ENCODE measurements around the gene OIP5. TPM values are rescaled to one million over a fixed set of nuclear protein-coding genes. Genes with fewer than 3 reads are reported as not detected.
A peak's percentile ranks its signal among the peaks of the same experiment; 100 is the strongest.

OIP5 gene
- total RNA-seq, 1 donor, result 0.72 TPM

- DNase-seq (ENCODE audit: insufficient read length, low spot score, missing footprints), result no peak
- no peaks in the 10 kb centered on the region for H3K9me3 ChIP-seq (ENCODE audit: low read depth, low read length)
- no peak for TF ChIP-seq CTCF (IDR thresholded peaks at IDR 0.05; ENCODE audit: extremely low read depth, low read depth, low read length)
These were observed 17.8 kb upstream of the OIP5 start for GRCh38 chr15:41350057-41350717.

GRCh38 chr15:41347236-41347635, 14.8 kb upstream of the OIP5 start:
- H3K4me3 ChIP-seq (ENCODE audit: insufficient read depth, low read length), result no peak overlapping the region
- H3K36me3 ChIP-seq (ENCODE audit: insufficient read depth, low read length), result peaks cover 37% of the 10 kb centered on the region
- H3K4me2 ChIP-seq (ENCODE audit: insufficient read depth, low read length), result no peak overlapping the region
- no peak for TF ChIP-seq CTCF (IDR thresholded peaks at IDR 0.05; ENCODE audit: extremely low read depth, low read depth, low read length)
- H3K4me1 ChIP-seq (ENCODE audit: insufficient read depth, low read length), result no peaks in the 10 kb centered on the region
- H3K27me3 ChIP-seq (ENCODE audit: insufficient read depth, low read length), result no peaks in the 10 kb centered on the region
- H3K27ac ChIP-seq (ENCODE audit: low read depth, low read length), result no peak overlapping the region
- DNase-seq (ENCODE audit: insufficient read length, low spot score, missing footprints), result no peak
- no peaks in the 10 kb centered on the region for H3K9me3 ChIP-seq (ENCODE audit: low read depth, low read length)
- H2AFZ ChIP-seq (ENCODE audit: low read length), result peak overlapping the region; percentile 35
- H4K20me1 ChIP-seq (ENCODE audit: insufficient read depth, low read length), result peaks cover 2% of the 10 kb centered on the region
- peaks cover 23% of the 10 kb centered on the region for H3K79me2 ChIP-seq (ENCODE audit: insufficient read depth, low read length)

More at GRCh38 chr15:41350057-41350717, 17.8 kb upstream of the OIP5 start:
- H3K4me1 ChIP-seq (ENCODE audit: insufficient read depth, low read length), result no peaks in the 10 kb centered on the region
- peaks cover 10% of the 10 kb centered on the region for H3K79me2 ChIP-seq (ENCODE audit: insufficient read depth, low read length)
- no peak overlapping the region for H3K4me3 ChIP-seq (ENCODE audit: insufficient read depth, low read length)
- H3K27me3 ChIP-seq (ENCODE audit: insufficient read depth, low read length), result no peaks in the 10 kb centered on the region
- no peak overlapping the region for H2AFZ ChIP-seq (ENCODE audit: low read length)
- H4K20me1 ChIP-seq (ENCODE audit: insufficient read depth, low read length), result peaks cover 2% of the 10 kb centered on the region
- peaks cover 46% of the 10 kb centered on the region for H3K36me3 ChIP-seq (ENCODE audit: insufficient read depth, low read length)
- no peak overlapping the region for H3K4me2 ChIP-seq (ENCODE audit: insufficient read depth, low read length)
- H3K27ac ChIP-seq (ENCODE audit: low read depth, low read length), result no peak overlapping the region

- TF ChIP-seq CTCF (IDR thresholded peaks at IDR 0.05; ENCODE audit: extremely low read depth, low read depth, low read length), result no peak
These were observed 9.1 kb upstream of the OIP5 start for GRCh38 chr15:41341519-41341918.

GRCh38 chr15:41340189-41340695, 7.9 kb upstream of the OIP5 start:
- TF ChIP-seq CTCF (IDR thresholded peaks at IDR 0.05; ENCODE audit: extremely low read depth, low read depth, low read length), result no peak
- Histone ChIP-seq H3K27ac (ENCODE audit: low read depth, low read length) (no peak overlapping the region), H3K4me1 (ENCODE audit: insufficient read depth, low read length) (no peaks in the 10 kb centered on the region), H3K79me2 (ENCODE audit: insufficient read depth, low read length) (peaks cover 76% of the 10 kb centered on the region), H2AFZ (ENCODE audit: low read length) (no peak overlapping the region), H3K27me3 (ENCODE audit: insufficient read depth, low read length) (no peaks in the 10 kb centered on the region), H4K20me1 (ENCODE audit: insufficient read depth, low read length) (no peaks in the 10 kb centered on the region), H3K9me3 (ENCODE audit: low read depth, low read length) (no peaks in the 10 kb centered on the region), H3K36me3 (ENCODE audit: insufficient read depth, low read length) (peaks cover 18% of the 10 kb centered on the region), H3K4me2 (ENCODE audit: insufficient read depth, low read length) (no peak overlapping the region), H3K4me3 (ENCODE audit: insufficient read depth, low read length) (no peak overlapping the region)
- DNase-seq (ENCODE audit: insufficient read length, low spot score, missing footprints), result no peak

More at GRCh38 chr15:41341519-41341918, 9.1 kb upstream of the OIP5 start:
- Histone ChIP-seq H3K4me3 (ENCODE audit: insufficient read depth, low read length) (no peak overlapping the region), H3K27ac (ENCODE audit: low read depth, low read length) (no peak overlapping the region), H3K4me1 (ENCODE audit: insufficient read depth, low read length) (no peaks in the 10 kb centered on the region), H3K4me2 (ENCODE audit: insufficient read depth, low read length) (no peak overlapping the region), H3K79me2 (ENCODE audit: insufficient read depth, low read length) (peaks cover 73% of the 10 kb centered on the region), H3K27me3 (ENCODE audit: insufficient read depth, low read length) (no peaks in the 10 kb centered on the region), H3K9me3 (ENCODE audit: low read depth, low read length) (no peaks in the 10 kb centered on the region), H3K36me3 (ENCODE audit: insufficient read depth, low read length) (peaks cover 23% of the 10 kb centered on the region), H4K20me1 (ENCODE audit: insufficient read depth, low read length) (peaks cover 2% of the 10 kb centered on the region), H2AFZ (ENCODE audit: low read length) (peak overlapping the region; percentile 30)
- no peak for DNase-seq (ENCODE audit: insufficient read length, low spot score, missing footprints)
